ENCODE data around the gene ARHGAP33. TPM values are rescaled to one million over a fixed set of nuclear protein-coding genes. Genes with fewer than 3 reads are reported as not detected.

ARHGAP33 gene
- total and polyA plus RNA-seq, 2 donors (not counting 3 experiments of a cell fraction or from before 2014, with no cell fraction given), result 11.0 to 18.4 TPM

DNA sequence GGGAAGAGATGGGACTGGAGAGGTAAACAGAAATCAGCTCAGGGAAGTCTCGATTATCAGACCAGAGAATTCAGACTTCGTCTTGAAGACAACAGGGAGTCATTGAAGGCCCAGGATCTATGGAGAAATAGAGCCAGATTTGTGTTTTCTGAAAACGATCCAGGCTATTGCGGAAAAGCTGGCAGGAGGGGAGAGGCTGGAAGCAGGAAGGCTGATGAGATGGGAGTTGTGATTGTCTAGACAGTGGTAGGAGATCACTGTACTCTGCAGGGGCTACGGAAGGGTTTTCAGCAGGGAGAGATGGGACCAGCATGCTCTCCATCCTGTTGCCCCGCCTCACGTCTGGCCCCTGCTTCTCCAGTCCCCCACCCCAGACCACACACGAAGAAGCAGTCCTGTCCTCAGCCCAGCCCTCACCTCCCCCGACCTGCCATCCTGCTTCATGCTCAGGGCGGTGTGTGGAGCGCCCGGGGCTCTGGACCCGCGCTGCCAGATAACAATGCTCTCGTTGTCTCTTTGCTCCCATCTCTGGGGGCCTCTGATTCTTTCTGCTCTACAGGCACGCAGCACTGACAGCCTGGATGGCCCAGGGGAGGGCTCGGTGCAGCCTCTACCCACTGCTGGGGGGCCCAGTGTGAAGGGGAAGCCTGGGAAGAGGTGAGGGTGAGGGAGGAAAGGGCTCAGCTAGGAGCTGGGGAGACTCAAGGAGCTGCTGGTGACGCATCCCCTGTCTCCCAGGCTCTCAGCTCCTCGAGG, 1.9 kb downstream of the ARHGAP33 start:
- no peaks in the 10 kb centered on the region for H3K27me3 ChIP-seq (ENCODE audit: control insufficient read depth in 2 of 2, insufficient read depth in 2 of 2, low read length in 2 of 2)
- no peak overlapping the region for H3K4me2 ChIP-seq (ENCODE audit: insufficient read depth, low read length)
- H3K9me1 ChIP-seq (replicated peaks; ENCODE audit: control insufficient read depth, extremely low read depth, insufficient read depth, low read length), result no peaks in the 10 kb centered on the region
- no peaks in the 10 kb centered on the region for H3K9me3 ChIP-seq (replicated peaks; ENCODE audit: control insufficient read depth, insufficient read depth, low read length)
- no peaks in the 10 kb centered on the region for H4K20me1 ChIP-seq (replicated peaks; ENCODE audit: control insufficient read depth, extremely low read depth, insufficient read depth, low read length)
- DNase-seq (ENCODE audit: low read depth, low spot score) (no peak), FAIRE-seq (no peak)
- peaks cover 4% of the 10 kb centered on the region for H3K4me1 ChIP-seq (ENCODE audit: control insufficient read depth, extremely low read depth, insufficient read depth, low read length)
- intact Hi-C loops (cut with micrococcal nuclease), result no loop called here
- ChIA-PET CTCF (interaction anchor here (1.1 kb wide), 1 partner anchor 14 kb away, joined by 3 read pairs; no protein-coding TSS in a partner anchor), POLR2A (no interaction called here)
- H2AFZ ChIP-seq (ENCODE audit: low read depth, low read length), result no peak overlapping the region
- no peak overlapping the region for H3K4me3 ChIP-seq (replicated peaks in 1 of 3; ENCODE audit: insufficient read depth in 1 of 3, low read depth in 1 of 3, low read length in 3 of 3)
- H3K79me2 ChIP-seq (ENCODE audit: control insufficient read depth, insufficient read depth, low read length), result no peaks in the 10 kb centered on the region
- H3K9ac ChIP-seq (replicated peaks; ENCODE audit: extremely low read depth, insufficient read depth, low read length), result no peak overlapping the region
- peaks cover 0 to 4% of the 10 kb centered on the region in 2 experiments for H3K36me3 ChIP-seq (ENCODE audit: control insufficient read depth in 2 of 2, extremely low read depth in 1 of 2, insufficient read depth in 2 of 2, low read length in 2 of 2)
- no peak overlapping the region for H3K27ac ChIP-seq (ENCODE audit: insufficient read depth, low read depth, low read length)
- no TSS peak for BruUV-seq (replicated peaks)
- dilution Hi-C loops (cut with MboI; ENCODE audit: extremely low pct_ligation_motif_present, low sequenced_read_pairs), result no loop called here
- TF ChIP-seq JUN (IDR thresholded peaks at IDR 0.05; ENCODE audit: borderline replicate concordance, insufficient read depth, insufficient read length, low read depth) (no peak), GATA2 (IDR thresholded peaks at IDR 0.05; ENCODE audit: insufficient read depth, insufficient read length, low read depth, low read length) (no peak)
- TF ChIP-seq, protein P1, sequence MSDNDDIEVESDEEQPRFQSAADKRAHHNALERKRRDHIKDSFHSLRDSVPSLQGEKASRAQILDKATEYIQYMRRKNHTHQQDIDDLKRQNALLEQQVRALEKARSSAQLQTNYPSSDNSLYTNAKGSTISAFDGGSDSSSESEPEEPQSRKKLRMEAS (IDR thresholded peaks at IDR 0.05; ENCODE audit: insufficient read depth, insufficient read length), result no peak

DNA sequence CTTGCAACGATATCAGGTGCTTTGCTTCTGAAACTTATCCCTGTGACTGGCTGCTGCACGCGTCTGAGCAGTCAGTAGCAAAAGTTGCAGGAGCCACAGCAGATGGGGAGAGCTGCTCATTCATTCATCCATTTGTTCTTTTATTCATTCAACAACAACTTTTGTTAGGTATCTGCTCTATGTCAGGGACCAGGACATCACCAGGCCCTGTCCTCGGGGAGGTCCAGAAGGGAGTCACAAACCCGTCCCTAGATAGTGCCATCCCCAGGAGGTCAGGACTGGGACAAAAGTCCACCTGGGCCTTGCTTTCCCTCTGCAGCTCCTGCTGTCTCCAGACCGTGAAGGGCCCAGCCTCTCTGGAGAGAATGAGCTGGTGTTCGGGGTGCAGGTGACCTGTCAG, 2.6 kb downstream of the ARHGAP33 start:
- intact Hi-C loops (cut with micrococcal nuclease), result no loop called here
- H4K20me1 ChIP-seq (replicated peaks; ENCODE audit: control insufficient read depth, extremely low read depth, insufficient read depth, low read length), result no peaks in the 10 kb centered on the region
- BruUV-seq (replicated peaks), result no TSS peak
- H3K27me3 ChIP-seq (ENCODE audit: control insufficient read depth in 2 of 2, insufficient read depth in 2 of 2, low read length in 2 of 2), result no peaks in the 10 kb centered on the region
- DNase-seq (ENCODE audit: low read depth, low spot score) (no peak), FAIRE-seq (no peak)
- H3K9me1 ChIP-seq (replicated peaks; ENCODE audit: control insufficient read depth, extremely low read depth, insufficient read depth, low read length), result no peaks in the 10 kb centered on the region
- no peaks in the 10 kb centered on the region for H3K9me3 ChIP-seq (replicated peaks; ENCODE audit: control insufficient read depth, insufficient read depth, low read length)
- dilution Hi-C loops (cut with MboI; ENCODE audit: extremely low pct_ligation_motif_present, low sequenced_read_pairs), result no loop called here
- peaks cover 4% of the 10 kb centered on the region for H3K4me1 ChIP-seq (ENCODE audit: control insufficient read depth, extremely low read depth, insufficient read depth, low read length)
- no peak for TF ChIP-seq EZH2 (IDR thresholded peaks at IDR 0.05; ENCODE audit: borderline replicate concordance, low read depth, low read length, severe bottlenecking)
- TF ChIP-seq, protein P1 (IDR thresholded peaks at IDR 0.05; ENCODE audit: insufficient read depth, insufficient read length), result no peak
- TF ChIP-seq, protein P2, sequence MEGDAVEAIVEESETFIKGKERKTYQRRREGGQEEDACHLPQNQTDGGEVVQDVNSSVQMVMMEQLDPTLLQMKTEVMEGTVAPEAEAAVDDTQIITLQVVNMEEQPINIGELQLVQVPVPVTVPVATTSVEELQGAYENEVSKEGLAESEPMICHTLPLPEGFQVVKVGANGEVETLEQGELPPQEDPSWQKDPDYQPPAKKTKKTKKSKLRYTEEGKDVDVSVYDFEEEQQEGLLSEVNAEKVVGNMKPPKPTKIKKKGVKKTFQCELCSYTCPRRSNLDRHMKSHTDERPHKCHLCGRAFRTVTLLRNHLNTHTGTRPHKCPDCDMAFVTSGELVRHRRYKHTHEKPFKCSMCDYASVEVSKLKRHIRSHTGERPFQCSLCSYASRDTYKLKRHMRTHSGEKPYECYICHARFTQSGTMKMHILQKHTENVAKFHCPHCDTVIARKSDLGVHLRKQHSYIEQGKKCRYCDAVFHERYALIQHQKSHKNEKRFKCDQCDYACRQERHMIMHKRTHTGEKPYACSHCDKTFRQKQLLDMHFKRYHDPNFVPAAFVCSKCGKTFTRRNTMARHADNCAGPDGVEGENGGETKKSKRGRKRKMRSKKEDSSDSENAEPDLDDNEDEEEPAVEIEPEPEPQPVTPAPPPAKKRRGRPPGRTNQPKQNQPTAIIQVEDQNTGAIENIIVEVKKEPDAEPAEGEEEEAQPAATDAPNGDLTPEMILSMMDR (IDR thresholded peaks at IDR 0.05; ENCODE audit: extremely low read depth in 1 of 2, insufficient read depth in 1 of 2, low read depth in 1 of 2, low read length in 2 of 2), result no peak
- TF ChIP-seq POLR2AphosphoS5 (IDR thresholded peaks at IDR 0.05; ENCODE audit: insufficient read depth, low read depth, low read length), result no peak
- TF ChIP-seq JUN (IDR thresholded peaks at IDR 0.05; ENCODE audit: borderline replicate concordance, insufficient read depth, insufficient read length, low read depth), result no peak
- no peak for TF ChIP-seq FOS (IDR thresholded peaks at IDR 0.05; ENCODE audit: borderline replicate concordance, insufficient read depth, low read length)
- no peak overlapping the region for H2AFZ ChIP-seq (ENCODE audit: low read depth, low read length)
- H3K4me3 ChIP-seq (replicated peaks in 1 of 3; ENCODE audit: insufficient read depth in 1 of 3, low read depth in 1 of 3, low read length in 3 of 3), result no peak overlapping the region
- POLR2A ChIA-PET, result no interaction called here
- no peak overlapping the region for H3K27ac ChIP-seq (ENCODE audit: insufficient read depth, low read depth, low read length)
- no peak overlapping the region for H3K4me2 ChIP-seq (ENCODE audit: insufficient read depth, low read length)
- H3K9ac ChIP-seq (replicated peaks; ENCODE audit: extremely low read depth, insufficient read depth, low read length), result no peak overlapping the region
- peaks cover 0 to 4% of the 10 kb centered on the region in 2 experiments for H3K36me3 ChIP-seq (ENCODE audit: control insufficient read depth in 2 of 2, extremely low read depth in 1 of 2, insufficient read depth in 2 of 2, low read length in 2 of 2)
- no peaks in the 10 kb centered on the region for H3K79me2 ChIP-seq (ENCODE audit: control insufficient read depth, insufficient read depth, low read length)
- CTCF ChIA-PET, result no interaction called here

All from endothelial cell of umbilical vein (primary cell).